Kidney epithelial cell (primary cell): ENCODE data around the gene BTBD9. TPM values are rescaled to one million over a fixed set of nuclear protein-coding genes. Genes with fewer than 3 reads are reported as not detected.

Experiments used
- DNase-seq: peaks from one replicate; pipeline ENCODE4 v3.0.0-alpha.2; 2010; ENCODE audit warnings: low read depth
- H3K27me3 ChIP-seq: 2 replicates; pipeline ENCODE4 v1.6.0; 2011; ENCODE audit warnings: low read length; ENCODE audit not compliant: control insufficient read depth, insufficient read depth
- H3K36me3 ChIP-seq: 2 replicates; pipeline ENCODE4 v1.5.1; 2011; ENCODE audit warnings: low read length; ENCODE audit not compliant: control insufficient read depth, insufficient read depth
- H3K4me3 ChIP-seq: 2 replicates; pipeline ENCODE4 v1.5.1; 2011; ENCODE audit warnings: low read depth, mild to moderate bottlenecking, control low read depth, low read length
- CTCF ChIP-seq: IDR thresholded peaks from 2 replicates; pipeline ENCODE4 v1.5.1; 2011; ENCODE audit warnings: mild to moderate bottlenecking, moderate library complexity, low read length, control low read depth, inconsistent platforms; ENCODE audit not compliant: insufficient read depth, poor library complexity, severe bottlenecking
- total RNA-seq: library from RNA; depleted of rRNA; stranded (reverse); fragments of >200 nt; gene quantifications from 2 replicates; pipeline ENCODE4 v1.2.3, GENCODE V29; 2015

The BTBD9 gene
- total RNA-seq, 1 donor from 2014 or later, result 7.3 TPM

- TF ChIP-seq CTCF, result no peak
Measured at GRCh38 chr6:38158762-38159350, 480.9 kb downstream of the BTBD9 start.

GRCh38 chr6:38157905-38158304 is 481.8 kb downstream of the BTBD9 start:
- no peak overlapping the region for H3K4me3 ChIP-seq
- no peak for DNase-seq
- H3K27me3 ChIP-seq, result no peaks in the 10 kb centered on the region
- TF ChIP-seq CTCF, result no peak
- no peaks in the 10 kb centered on the region for H3K36me3 ChIP-seq

More at GRCh38 chr6:38158762-38159350, 480.9 kb downstream of the BTBD9 start:
- Histone ChIP-seq H3K4me3 (no peak overlapping the region), H3K27me3 (no peaks in the 10 kb centered on the region), H3K36me3 (no peaks in the 10 kb centered on the region)
- no peak for DNase-seq

GRCh38 chr6:38156818-38157565 is 482.7 kb downstream of the BTBD9 start:
- TF ChIP-seq CTCF, result no peak
- DNase-seq, result no peak

GRCh38 chr6:38155621-38156204 is 484.0 kb downstream of the BTBD9 start:
- Histone ChIP-seq H3K4me3 (no peak overlapping the region), H3K27me3 (no peaks in the 10 kb centered on the region), H3K36me3 (peaks cover 1% of the 10 kb centered on the region)
- no peak for DNase-seq
- TF ChIP-seq CTCF, result no peak

More at GRCh38 chr6:38156818-38157565, 482.7 kb downstream of the BTBD9 start:
- H3K27me3 ChIP-seq, result no peaks in the 10 kb centered on the region
- no peak overlapping the region for H3K4me3 ChIP-seq
- peaks cover 1% of the 10 kb centered on the region for H3K36me3 ChIP-seq

- peaks cover 1% of the 10 kb centered on the region for H3K36me3 ChIP-seq
- no peak overlapping the region for H3K4me3 ChIP-seq
- no peak for DNase-seq
- TF ChIP-seq CTCF, result no peak
- no peaks in the 10 kb centered on the region for H3K27me3 ChIP-seq
Measured at GRCh38 chr6:38155144-38155543, 484.6 kb downstream of the BTBD9 start.
